IMR-90 (cell line): ENCODE measurements around the gene CSNK2A2. TPM values are rescaled to one million over a fixed set of nuclear protein-coding genes. Genes with fewer than 3 reads are reported as not detected.

Source experiments
- ATAC-seq: fragments of 200-7000 bp; cut with Tn5 transposase; 2 replicates; pipeline ENCODE4 v1.9.1; 2020; ENCODE audit warnings: low read depth, mild to moderate bottlenecking, moderate library complexity
- BruUV-seq: library from RNA; stranded (reverse); fragments of 400-500 nt; replicated peaks from 2 replicates; lab custom pipeline; 2021; lab: Mats Ljungman, UMichigan
- CTCF ChIA-PET: fragments of 300-600 bp; formaldehyde crosslinking; extraction: SDS; loops from one replicate; lab custom pipeline; 2021; ENCODE audit warnings: antibody characterized with exemption; lab: Yijun Ruan, JAX
- POLR2A ChIA-PET: fragments of 300-600 bp; sonication (Branson Sonifier 250); formaldehyde crosslinking; loops from one replicate; lab custom pipeline; 2022; ENCODE audit warnings: antibody characterized with exemption; ENCODE audit not compliant: unreplicated experiment; lab: Charles Lee
- DNase-seq: peaks from one replicate; pipeline ENCODE4 v3.0.0; 2013
- H2AFZ ChIP-seq: replicated peaks from 2 replicates; pipeline ENCODE3; 2013; ENCODE audit warnings: low read length, mild to moderate bottlenecking; ENCODE audit not compliant: poor library complexity
- H2AK5ac ChIP-seq: 2 replicates; pipeline ENCODE4 v1.6.1; 2013; ENCODE audit warnings: low read depth, low read length, inconsistent platforms
- H2AK9ac ChIP-seq: replicated peaks from 2 replicates; pipeline ENCODE3; 2013; ENCODE audit warnings: mild to moderate bottlenecking, low read depth, low read length, moderate library complexity; ENCODE audit not compliant: poor library complexity
- H2BK120ac ChIP-seq: 2 replicates; pipeline ENCODE4 v1.6.1; 2013; ENCODE audit warnings: low read depth, low read length, inconsistent platforms
- H2BK15ac ChIP-seq: 3 replicates; pipeline ENCODE4 v1.6.1; 2013; ENCODE audit warnings: low read depth, low read length, inconsistent platforms
- H2BK20ac ChIP-seq: 2 replicates; pipeline ENCODE4 v1.6.1; 2013; ENCODE audit warnings: low read depth, mild to moderate bottlenecking, inconsistent platforms, low read length, moderate library complexity
- H2BK5ac ChIP-seq: 2 replicates; pipeline ENCODE4 v1.6.1; 2013; ENCODE audit warnings: mild to moderate bottlenecking, low read depth, low read length, inconsistent platforms; ENCODE audit not compliant: poor library complexity, severe bottlenecking
- H3K14ac ChIP-seq: replicated peaks from 2 replicates; pipeline ENCODE4 v1.6.1; 2013; ENCODE audit warnings: low read depth, low read length, inconsistent platforms
- H3K18ac ChIP-seq: 2 replicates; pipeline ENCODE4 v1.6.1; 2013; ENCODE audit warnings: low read depth, low read length, control low read depth
- H3K23ac ChIP-seq: 2 replicates; pipeline ENCODE4 v1.6.1; 2013; ENCODE audit warnings: low read depth, low read length, inconsistent platforms
- H3K27ac ChIP-seq: 2 replicates; pipeline ENCODE4 v1.5.1; 2013; ENCODE audit warnings: mild to moderate bottlenecking, control low read depth, low read length; ENCODE audit not compliant: insufficient read depth
- H3K27me3 ChIP-seq: 2 replicates; pipeline ENCODE4 v1.6.1; 2013; ENCODE audit warnings: low read length; ENCODE audit not compliant: control insufficient read depth, insufficient read depth
- H3K36me3 ChIP-seq: 2 replicates; pipeline ENCODE4 v1.6.1; 2013; ENCODE audit warnings: low read length, mixed read lengths; ENCODE audit not compliant: control insufficient read depth, insufficient read depth
- H3K4ac ChIP-seq: 2 replicates; pipeline ENCODE4 v1.6.1; 2013; ENCODE audit warnings: low read depth, low read length, inconsistent platforms
- H3K4me1 ChIP-seq: 2 replicates; pipeline ENCODE4 v1.6.1; 2013; ENCODE audit warnings: low read length, mixed read lengths; ENCODE audit not compliant: control insufficient read depth, insufficient read depth
- H3K4me2 ChIP-seq: 2 replicates; pipeline ENCODE4 v1.6.1; 2013; ENCODE audit warnings: low read depth, mild to moderate bottlenecking, control low read depth, low read length, moderate library complexity
- H3K4me3 ChIP-seq: 2 replicates; pipeline ENCODE4 v1.5.1; 2013; ENCODE audit warnings: low read depth, mild to moderate bottlenecking, control low read depth, low read length, moderate library complexity; ENCODE audit not compliant: insufficient read depth
- H3K56ac ChIP-seq: 2 replicates; pipeline ENCODE4 v1.6.1; 2013; ENCODE audit warnings: low read length, inconsistent platforms; ENCODE audit not compliant: insufficient read depth; ENCODE audit errors: extremely low read depth
- H3K79me1 ChIP-seq, 2 experiments: 2 replicates each; pipeline ENCODE4 v1.6.1; 2013; ENCODE audit warnings: low read length in 2 of 2, inconsistent platforms in 1 of 2, low read depth in 1 of 2
- H3K9ac ChIP-seq: 2 replicates; pipeline ENCODE4 v1.6.1; 2013; ENCODE audit warnings: low read depth, low read length, control low read depth
- H3K9me1 ChIP-seq: 2 replicates; pipeline ENCODE4 v1.6.1; 2013; ENCODE audit warnings: low read length, inconsistent platforms; ENCODE audit not compliant: insufficient read depth
- H3K9me3 ChIP-seq: 2 replicates; pipeline ENCODE4 v1.6.1; 2013; ENCODE audit warnings: low read length; ENCODE audit not compliant: control insufficient read depth, insufficient read depth
- H4K20me1 ChIP-seq: 2 replicates; pipeline ENCODE4 v1.6.1; 2013; ENCODE audit warnings: low read length, inconsistent platforms; ENCODE audit not compliant: insufficient read depth
- H4K5ac ChIP-seq: 2 replicates; pipeline ENCODE4 v1.6.1; 2013; ENCODE audit warnings: mild to moderate bottlenecking, low read depth, low read length, control low read depth
- H4K8ac ChIP-seq, 2 experiments: 2 replicates each; pipeline ENCODE4 v1.6.1; 2013; ENCODE audit warnings: low read depth in 2 of 2, low read length in 2 of 2, control low read depth in 1 of 2, inconsistent platforms in 1 of 2
- H4K91ac ChIP-seq: 2 replicates; pipeline ENCODE4 v1.6.1; 2013; ENCODE audit warnings: low read depth, low read length, inconsistent platforms; ENCODE audit not compliant: insufficient read depth
- BHLHE40 ChIP-seq: fragments of 150-350 bp; IDR thresholded peaks from 2 replicates; pipeline ENCODE4 v1.6.1; 2016; ENCODE audit warnings: mild to moderate bottlenecking, low read depth, low read length
- CEBPB ChIP-seq: IDR thresholded peaks from 2 replicates; pipeline ENCODE4 v1.6.1; 2012; ENCODE audit warnings: low read depth, low read length, improper control_type of control experiment
- CHD1 ChIP-seq: IDR thresholded peaks from 2 replicates; pipeline ENCODE4 v1.6.1; 2012; ENCODE audit warnings: low read depth, low read length, improper control_type of control experiment
- CTCF ChIP-seq: conservative IDR thresholded peaks from 2 replicates; pipeline ENCODE4 v1.5.1; 2012; ENCODE audit warnings: mild to moderate bottlenecking, low read depth, low read length, improper control_type of control experiment
- FOS ChIP-seq: fragments of 150-350 bp; IDR thresholded peaks from 2 replicates; pipeline ENCODE4 v1.6.1; 2016; ENCODE audit warnings: low read depth, low read length
- MAFK ChIP-seq: IDR thresholded peaks from 2 replicates; pipeline ENCODE4 v1.6.1; 2012; ENCODE audit warnings: low read depth, low read length, improper control_type of control experiment
- MAZ ChIP-seq: IDR thresholded peaks from 2 replicates; pipeline ENCODE4 v1.6.1; 2012; ENCODE audit warnings: low read depth, mild to moderate bottlenecking, low read length, improper control_type of control experiment, moderate library complexity, borderline replicate concordance
- MXI1 ChIP-seq: IDR thresholded peaks from 2 replicates; pipeline ENCODE4 v1.6.1; 2012; ENCODE audit warnings: low read depth, mild to moderate bottlenecking, low read length, moderate library complexity, borderline replicate concordance
- NFE2L2 ChIP-seq: fragments of 150-350 bp; IDR thresholded peaks from 2 replicates; pipeline ENCODE4 v1.6.1; 2016; ENCODE audit warnings: low read depth, mild to moderate bottlenecking, low read length
- POLR2A ChIP-seq: IDR thresholded peaks from 2 replicates; pipeline ENCODE4 v1.6.1; 2012; ENCODE audit warnings: mild to moderate bottlenecking, low read depth, low read length
- RAD21 ChIP-seq: IDR thresholded peaks from 2 replicates; pipeline ENCODE4 v1.6.1; 2012; ENCODE audit warnings: low read length, improper control_type of control experiment
- RCOR1 ChIP-seq: IDR thresholded peaks from 2 replicates; pipeline ENCODE4 v1.6.1; 2012; ENCODE audit warnings: mild to moderate bottlenecking, low read length, improper control_type of control experiment; ENCODE audit not compliant: insufficient replicate concordance
- RFX5 ChIP-seq: IDR thresholded peaks from 2 replicates; pipeline ENCODE4 v1.8.0; 2012; ENCODE audit warnings: low read depth, mild to moderate bottlenecking, low read length, moderate library complexity
- SMC3 ChIP-seq: fragments of 150-350 bp; IDR thresholded peaks from 2 replicates; pipeline ENCODE4 v1.6.1; 2016; ENCODE audit warnings: low read depth, mild to moderate bottlenecking, antibody characterized with exemption, low read length, moderate library complexity
- WGBS, 2 experiments: methylation state at CpG; one replicate each; pipeline versions ENCODE4 v1.1.5 to v1.1.7; 2013; ENCODE audit warnings: missing lambda C conversion rate in 2 of 2; ENCODE audit not compliant: insufficient read length in 1 of 2; ENCODE audit errors: extremely low coverage in 2 of 2; 5-methylcytosine and 5-hydroxymethylcytosine counted together
- dilution Hi-C: fragments of 300-500 bp; cut with HindIII; formaldehyde crosslinking; loops from one replicate; pipeline ENCODE4 v1.14.3; 2018; ENCODE audit warnings: low sequenced_read_pairs; ENCODE audit not compliant: unreplicated experiment
- in situ Hi-C: fragments of 300-500 bp; cut with MboI; formaldehyde crosslinking; loops from 3 replicates; pipeline ENCODE4 v1.14.3; 2019; ENCODE audit warnings: low sequenced_read_pairs, inconsistent platforms, mixed read lengths
- intact Hi-C: fragments of 100-400 bp; cut with micrococcal nuclease; formaldehyde crosslinking; loops from 2 replicates; pipeline ENCODE4 v1.10.0; 2022
- polyA plus RNA-seq, 3 experiments: library from polyadenylated mRNA; depleted of rRNA; stranded (reverse); fragments of >200 nt; gene quantifications; 2 replicates each; pipeline ENCODE4 v1.2.3, GENCODE V29; 2012; ENCODE audit warnings: low replicate concordance in 1 of 3
- total RNA-seq: library from RNA; depleted of rRNA; stranded (reverse); fragments of >200 nt; gene quantifications from 2 replicates; pipeline ENCODE4 v1.2.3, GENCODE V29; 2012
- TF ChIP-seq, protein P1 (sequence below): fragments of 150-350 bp; IDR thresholded peaks from 2 replicates; pipeline ENCODE4 v1.6.1; 2017; ENCODE audit warnings: mild to moderate bottlenecking, antibody characterized with exemption, low read length, low read depth
- TF ChIP-seq, protein P2 (sequence below): fragments of 150-350 bp; IDR thresholded peaks from 2 replicates; pipeline ENCODE4 v1.6.1; 2016; ENCODE audit warnings: low read depth, mild to moderate bottlenecking, low read length, moderate library complexity, borderline replicate concordance

CSNK2A2 gene
- total and polyA plus RNA-seq, 2 of the 4 experiments (the other 2 are of a cell fraction) = 15.6 to 27.5 TPM

DNA sequence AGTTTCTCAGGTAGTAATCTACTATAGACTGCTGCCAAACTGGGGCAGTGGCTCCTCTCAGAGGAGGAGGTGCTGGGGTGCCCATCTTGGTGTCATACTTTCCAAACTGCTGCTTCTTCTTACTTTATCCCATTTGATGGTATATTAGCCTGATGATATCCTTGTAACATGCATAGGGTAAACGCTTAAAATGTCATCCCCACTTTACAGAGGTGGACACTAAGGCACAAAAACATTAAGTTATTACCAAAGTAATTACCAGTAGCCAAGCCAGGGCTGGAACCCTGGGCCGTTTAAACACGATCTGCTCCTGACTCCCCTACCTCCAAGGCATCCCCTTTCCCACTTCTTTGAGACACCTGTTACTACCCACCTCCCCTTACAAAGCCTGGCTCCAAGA lies 37.8 kb upstream of the CSNK2A2 start:
- H4K20me1 ChIP-seq = no peaks in the 10 kb centered on the region
- no peak overlapping the region for H3K23ac ChIP-seq
- H3K9me1 ChIP-seq = 0 out of 2 replicates have a peak, but pooled peaks cover 3% of the 10 kb centered on the region
- DNase-seq (no peak), ATAC-seq (no peak)
- POLR2A ChIA-PET = no interaction called here
- no peak overlapping the region for H2BK20ac ChIP-seq
- intact Hi-C loops = loop anchor here (2.0 kb wide), 1 partner anchor 13 kb away; no protein-coding TSS in a partner anchor
- dilution Hi-C loops = no loop called here
- no peak overlapping the region for H3K14ac ChIP-seq
- no peak overlapping the region for H2AK9ac ChIP-seq
- no peak overlapping the region for H3K4me2 ChIP-seq
- no peak overlapping the region for H3K4ac ChIP-seq
- no peaks in the 10 kb centered on the region for H3K9me3 ChIP-seq
- no TSS peak for BruUV-seq
- H4K5ac ChIP-seq = no peak overlapping the region
- no peak overlapping the region for H2BK5ac ChIP-seq
- in situ Hi-C loops = no loop called here
- H2BK120ac ChIP-seq = no peak overlapping the region
- H3K36me3 ChIP-seq = no peaks in the 10 kb centered on the region
- no peak overlapping the region for H2AK5ac ChIP-seq
- H3K9ac ChIP-seq = no peak overlapping the region
- 80% methylated on average over 1 of the region's 3 CpGs; no CpG with 5 or more reads in 1 of the 2 experiments for WGBS, 2 experiments
- H3K27ac ChIP-seq = no peak overlapping the region
- peaks cover 13% of the 10 kb centered on the region for H3K27me3 ChIP-seq
- H2BK15ac ChIP-seq = no peak overlapping the region
- no peaks in the 10 kb centered on the region; the same call in 1 of the 2 replicates for H3K4me1 ChIP-seq
- H3K4me3 ChIP-seq = no peak overlapping the region
- H3K18ac ChIP-seq = no peak overlapping the region
- no peak overlapping the region for H4K91ac ChIP-seq
- no peak overlapping the region for H3K56ac ChIP-seq
- CTCF ChIA-PET = no interaction called here
- H4K8ac ChIP-seq = no peak overlapping the region
- no peak overlapping the region for H2AFZ ChIP-seq
- no peak for TF ChIP-seq CEBPB
- no peak for TF ChIP-seq MAZ
- TF ChIP-seq CHD1 = no peak
- TF ChIP-seq CTCF = no peak
- TF ChIP-seq BHLHE40 = no peak
- no peak for TF ChIP-seq SMC3
- no peak for TF ChIP-seq POLR2A
- no peak for TF ChIP-seq RFX5
- TF ChIP-seq, protein P1, sequence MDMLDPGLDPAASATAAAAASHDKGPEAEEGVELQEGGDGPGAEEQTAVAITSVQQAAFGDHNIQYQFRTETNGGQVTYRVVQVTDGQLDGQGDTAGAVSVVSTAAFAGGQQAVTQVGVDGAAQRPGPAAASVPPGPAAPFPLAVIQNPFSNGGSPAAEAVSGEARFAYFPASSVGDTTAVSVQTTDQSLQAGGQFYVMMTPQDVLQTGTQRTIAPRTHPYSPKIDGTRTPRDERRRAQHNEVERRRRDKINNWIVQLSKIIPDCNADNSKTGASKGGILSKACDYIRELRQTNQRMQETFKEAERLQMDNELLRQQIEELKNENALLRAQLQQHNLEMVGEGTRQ = no peak
- no peak for TF ChIP-seq FOS
- TF ChIP-seq NFE2L2 = no peak
- TF ChIP-seq, protein P2, sequence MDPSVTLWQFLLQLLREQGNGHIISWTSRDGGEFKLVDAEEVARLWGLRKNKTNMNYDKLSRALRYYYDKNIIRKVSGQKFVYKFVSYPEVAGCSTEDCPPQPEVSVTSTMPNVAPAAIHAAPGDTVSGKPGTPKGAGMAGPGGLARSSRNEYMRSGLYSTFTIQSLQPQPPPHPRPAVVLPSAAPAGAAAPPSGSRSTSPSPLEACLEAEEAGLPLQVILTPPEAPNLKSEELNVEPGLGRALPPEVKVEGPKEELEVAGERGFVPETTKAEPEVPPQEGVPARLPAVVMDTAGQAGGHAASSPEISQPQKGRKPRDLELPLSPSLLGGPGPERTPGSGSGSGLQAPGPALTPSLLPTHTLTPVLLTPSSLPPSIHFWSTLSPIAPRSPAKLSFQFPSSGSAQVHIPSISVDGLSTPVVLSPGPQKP = no peak
- no peak for TF ChIP-seq MXI1
- no peak for TF ChIP-seq RCOR1
- TF ChIP-seq MAFK = no peak
- no peak for TF ChIP-seq RAD21
- no peaks in the 10 kb centered on the region for H3K79me1 ChIP-seq
